ENCODE measurements around the gene DLEC1.

The DLEC1 gene

DNA sequence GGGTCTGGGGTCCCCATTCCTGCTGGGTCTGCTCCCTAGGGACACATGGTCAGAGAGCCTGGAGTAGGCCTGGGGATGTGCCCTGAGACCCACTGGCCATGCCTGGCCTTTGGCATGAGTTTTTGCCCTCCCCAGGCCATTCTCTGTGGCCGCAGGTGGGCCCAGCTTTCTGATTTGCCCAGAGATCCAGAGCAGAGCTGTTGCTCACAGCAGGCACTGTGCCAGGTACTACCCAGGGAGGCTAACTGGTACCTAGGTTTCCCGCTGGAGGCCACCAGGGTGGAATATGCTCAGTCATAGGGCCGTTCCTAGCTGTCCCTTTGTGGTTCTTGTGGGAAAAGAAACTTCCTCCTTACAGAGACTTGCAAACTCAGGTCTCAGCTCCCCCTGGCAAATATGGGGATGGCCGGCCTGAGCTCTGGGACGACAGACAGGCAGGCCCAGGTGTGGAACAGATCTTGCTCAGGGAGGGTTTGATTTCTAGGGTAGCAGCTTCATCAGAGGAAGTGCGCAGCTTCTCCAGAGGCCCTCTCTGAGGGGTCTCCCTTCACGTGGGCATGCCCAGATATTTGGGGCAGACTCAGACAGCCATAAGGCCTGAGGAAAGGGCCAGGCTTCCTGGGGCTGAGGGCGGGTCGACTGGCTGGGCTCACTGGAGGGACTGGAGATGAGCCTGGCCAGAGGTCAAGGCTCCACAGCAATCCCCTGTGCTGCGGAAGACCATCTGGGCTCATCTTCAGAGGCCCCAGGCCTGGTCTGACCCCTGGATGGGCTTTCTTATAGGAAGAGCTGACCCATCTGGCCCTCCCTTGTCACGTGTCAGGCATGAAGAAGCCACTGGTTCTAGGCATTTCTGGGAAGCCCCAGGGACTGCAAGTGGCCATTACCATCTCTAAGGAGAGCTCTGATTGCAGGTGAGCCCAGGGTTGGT, 69.9 kb downstream of the DLEC1 start:
- Histone ChIP-seq H3K4me1 (ENCODE audit: insufficient read depth, insufficient read length) (no peaks in the 10 kb centered on the region), H3K27me3 (ENCODE audit: insufficient read depth, insufficient read length) (no peaks in the 10 kb centered on the region), H3K9ac (ENCODE audit: insufficient read length, low read depth) (no peak overlapping the region), H3K9me3 (ENCODE audit: insufficient read depth, low read length) (peaks cover 12% of the 10 kb centered on the region; the same call in 1 of the 2 replicates), H3K36me3 (ENCODE audit: insufficient read depth, insufficient read length, low read length) (no peaks in the 10 kb centered on the region), H3K4me3 (ENCODE audit: insufficient read length, low read depth) (no peak overlapping the region)
- DNase-seq (ENCODE audit: low read depth, low spot score) = no peak
- TF ChIP-seq ZNF274 (IDR thresholded peaks at IDR 0.05; ENCODE audit: low read depth, low read length) = no peak

DNA sequence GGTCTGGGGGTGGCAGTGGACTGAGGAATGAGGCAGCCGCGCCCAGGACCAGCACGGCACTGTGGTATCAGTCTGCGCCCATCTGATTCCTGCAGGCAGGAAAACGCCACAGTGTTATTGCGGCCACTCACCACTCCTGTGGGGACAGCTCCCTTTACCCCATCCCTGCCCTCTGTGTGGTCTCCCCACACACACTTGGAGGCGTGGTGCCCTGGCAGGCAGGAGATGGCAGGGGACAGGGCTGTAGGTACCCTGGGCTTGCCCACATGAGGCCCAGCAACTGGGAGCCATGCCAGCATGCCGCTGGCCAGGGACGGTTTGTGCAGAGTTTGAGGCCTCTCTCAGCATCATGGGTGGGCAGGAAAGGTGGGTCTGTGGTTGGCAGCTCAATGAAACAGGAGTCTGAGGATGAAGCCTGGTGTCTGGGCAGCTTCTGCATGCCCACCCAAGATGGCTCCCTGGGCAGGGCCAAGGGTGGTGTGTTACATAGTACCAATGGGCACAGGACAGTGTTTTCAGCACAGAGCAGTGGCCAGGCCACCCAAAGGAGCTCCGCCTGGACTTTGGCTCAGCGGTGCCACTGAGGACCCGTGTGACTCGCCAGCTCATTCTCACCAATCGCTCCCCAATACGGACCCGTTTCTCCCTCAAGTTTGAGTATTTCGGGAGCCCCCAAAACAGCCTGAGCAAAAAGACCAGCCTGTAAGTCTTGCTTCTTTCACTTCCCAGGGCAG, 70.7 kb downstream of the DLEC1 start:
- DNase-seq (ENCODE audit: low read depth, low spot score) = no peak
- Histone ChIP-seq H3K4me3 (ENCODE audit: insufficient read length, low read depth) (no peak overlapping the region), H3K27me3 (ENCODE audit: insufficient read depth, insufficient read length) (no peaks in the 10 kb centered on the region), H3K4me1 (ENCODE audit: insufficient read depth, insufficient read length) (no peaks in the 10 kb centered on the region), H3K9me3 (ENCODE audit: insufficient read depth, low read length) (peaks cover 12% of the 10 kb centered on the region; the same call in 1 of the 2 replicates), H3K9ac (ENCODE audit: insufficient read length, low read depth) (no peak overlapping the region), H3K36me3 (ENCODE audit: insufficient read depth, insufficient read length, low read length) (no peaks in the 10 kb centered on the region)
- TF ChIP-seq YY1 (IDR thresholded peaks at IDR 0.05; ENCODE audit: insufficient read depth, insufficient read length) (no peak), ZNF274 (IDR thresholded peaks at IDR 0.05; ENCODE audit: low read depth, low read length) (no peak), SUZ12 (IDR thresholded peaks at IDR 0.05; ENCODE audit: extremely low read depth, insufficient read depth, insufficient read length) (no peak)

DNA sequence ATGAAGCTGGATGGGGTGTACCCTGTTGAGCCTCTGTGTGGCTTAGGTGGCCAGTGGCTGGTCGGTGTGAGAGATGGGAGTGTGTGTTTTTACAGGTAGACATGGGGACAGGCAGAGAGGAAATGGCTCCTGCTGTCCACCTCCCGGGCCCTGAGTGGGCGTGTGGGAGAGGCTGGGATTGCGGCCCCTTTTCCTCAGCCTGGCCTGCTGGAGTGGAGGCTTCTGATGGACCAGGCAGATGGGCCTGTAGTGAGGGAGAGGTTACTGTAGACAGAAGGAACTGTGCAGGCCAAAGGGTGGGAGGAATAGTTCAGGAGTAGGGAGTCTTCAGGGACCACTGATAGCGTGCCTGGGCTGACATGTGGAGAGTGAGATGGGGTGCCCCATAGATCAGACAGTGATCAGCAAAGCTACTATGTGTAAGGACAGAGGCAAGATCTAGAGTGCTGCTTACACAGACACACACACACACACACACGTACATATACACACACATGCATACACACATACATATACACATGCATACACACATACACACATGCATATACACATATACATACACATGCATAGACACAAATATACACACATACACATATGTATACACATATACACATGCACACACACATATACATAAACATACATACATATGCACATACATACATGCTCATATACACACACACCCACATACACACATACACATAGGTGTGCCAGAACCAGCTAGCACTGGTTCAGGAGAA, 71.5 kb downstream of the DLEC1 start:
- H3K4me3 ChIP-seq (ENCODE audit: insufficient read length, low read depth) = no peak overlapping the region
- no peak for DNase-seq (ENCODE audit: low read depth, low spot score)

DNA sequence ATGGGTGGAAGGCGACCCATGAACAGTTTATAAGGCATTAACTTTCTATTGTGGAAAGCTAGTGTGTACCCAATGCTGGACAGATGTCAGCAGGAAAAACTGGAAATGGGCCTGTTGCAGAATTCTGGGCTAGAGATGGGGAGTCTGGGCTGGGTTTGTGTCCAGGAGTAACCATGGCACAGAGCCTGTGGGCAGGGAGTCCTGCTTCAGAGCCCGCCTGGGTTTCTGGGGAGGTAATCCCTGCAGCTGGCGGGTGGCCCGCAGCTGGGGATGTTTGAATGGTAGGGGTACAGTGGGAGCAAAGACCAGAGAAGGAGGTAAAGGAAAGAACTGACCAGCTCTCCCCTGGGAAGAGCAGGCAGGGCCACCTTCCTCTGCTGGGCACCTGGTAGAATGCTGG, 72.2 kb downstream of the DLEC1 start:
- DNase-seq (ENCODE audit: low read depth, low spot score) = no peak
- TF ChIP-seq SUZ12 (IDR thresholded peaks at IDR 0.05; ENCODE audit: extremely low read depth, insufficient read depth, insufficient read length) (no peak), ZNF274 (IDR thresholded peaks at IDR 0.05; ENCODE audit: low read depth, low read length) (no peak), YY1 (IDR thresholded peaks at IDR 0.05; ENCODE audit: insufficient read depth, insufficient read length) (no peak)
- Histone ChIP-seq H3K9ac (ENCODE audit: insufficient read length, low read depth) (no peak overlapping the region), H3K9me3 (ENCODE audit: insufficient read depth, low read length) (0 out of 2 replicates have a peak, but pooled peaks cover under 1% of the 10 kb centered on the region), H3K4me3 (ENCODE audit: insufficient read length, low read depth) (no peak overlapping the region), H3K36me3 (ENCODE audit: insufficient read depth, insufficient read length, low read length) (no peaks in the 10 kb centered on the region), H3K27me3 (ENCODE audit: insufficient read depth, insufficient read length) (no peaks in the 10 kb centered on the region), H3K4me1 (ENCODE audit: insufficient read depth, insufficient read length) (no peaks in the 10 kb centered on the region)

More for the DNA sequence above, 71.5 kb downstream of the DLEC1 start:
- Histone ChIP-seq H3K9ac (ENCODE audit: insufficient read length, low read depth) (no peak overlapping the region), H3K27me3 (ENCODE audit: insufficient read depth, insufficient read length) (no peaks in the 10 kb centered on the region), H3K36me3 (ENCODE audit: insufficient read depth, insufficient read length, low read length) (no peaks in the 10 kb centered on the region), H3K9me3 (ENCODE audit: insufficient read depth, low read length) (peaks cover 6% of the 10 kb centered on the region; the same call in 1 of the 2 replicates), H3K4me1 (ENCODE audit: insufficient read depth, insufficient read length) (no peaks in the 10 kb centered on the region)
- TF ChIP-seq SUZ12 (IDR thresholded peaks at IDR 0.05; ENCODE audit: extremely low read depth, insufficient read depth, insufficient read length) (no peak), YY1 (IDR thresholded peaks at IDR 0.05; ENCODE audit: insufficient read depth, insufficient read length) (no peak), ZNF274 (IDR thresholded peaks at IDR 0.05; ENCODE audit: low read depth, low read length) (no peak)

DNA sequence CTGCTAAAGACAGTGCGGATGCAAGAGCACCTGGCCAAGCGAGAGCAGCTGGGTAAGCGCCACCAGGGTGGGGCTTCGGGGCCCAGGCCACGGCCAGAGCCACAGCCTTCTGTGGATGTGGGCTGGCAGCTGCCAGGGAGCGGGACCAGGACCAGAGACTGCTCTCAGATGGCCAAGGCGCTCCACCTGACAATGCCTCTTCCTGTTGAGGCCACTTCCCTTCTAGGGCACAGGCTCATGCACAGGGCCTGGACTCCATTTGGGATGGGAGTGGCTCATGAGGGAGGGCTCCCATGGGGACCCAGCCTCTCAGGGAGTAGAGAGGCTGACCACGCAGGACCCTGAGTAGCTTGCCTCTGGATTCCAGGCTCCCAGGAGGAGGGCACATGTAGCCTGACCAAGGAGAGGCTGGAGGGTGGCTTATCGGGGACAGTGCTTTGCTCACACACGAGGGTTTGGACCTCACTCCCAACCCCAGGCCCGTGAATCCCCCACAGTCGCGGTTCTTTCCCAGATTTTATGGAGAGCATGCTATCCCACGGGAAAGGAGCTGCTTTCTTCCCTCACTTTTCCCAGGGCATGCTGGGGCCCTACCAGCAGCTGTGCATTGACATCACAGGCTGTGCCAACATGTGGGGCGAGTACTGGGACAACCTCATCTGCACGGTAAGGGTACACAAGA, 72.8 kb downstream of the DLEC1 start:
- H3K4me1 ChIP-seq (ENCODE audit: insufficient read depth, insufficient read length) = no peaks in the 10 kb centered on the region
- no peaks in the 10 kb centered on the region for H3K27me3 ChIP-seq (ENCODE audit: insufficient read depth, insufficient read length)
- DNase-seq (ENCODE audit: low read depth, low spot score) = no peak
- H3K9ac ChIP-seq (ENCODE audit: insufficient read length, low read depth) = no peak overlapping the region
- TF ChIP-seq ZNF274 (IDR thresholded peaks at IDR 0.05; ENCODE audit: low read depth, low read length) (no peak), SUZ12 (IDR thresholded peaks at IDR 0.05; ENCODE audit: extremely low read depth, insufficient read depth, insufficient read length) (no peak), YY1 (IDR thresholded peaks at IDR 0.05; ENCODE audit: insufficient read depth, insufficient read length) (no peak)
- peaks cover 7% of the 10 kb centered on the region; the same call in 1 of the 2 replicates for H3K9me3 ChIP-seq (ENCODE audit: insufficient read depth, low read length)
- no peaks in the 10 kb centered on the region for H3K36me3 ChIP-seq (ENCODE audit: insufficient read depth, insufficient read length, low read length)
- H3K4me3 ChIP-seq (ENCODE audit: insufficient read length, low read depth) = no peak overlapping the region

DNA sequence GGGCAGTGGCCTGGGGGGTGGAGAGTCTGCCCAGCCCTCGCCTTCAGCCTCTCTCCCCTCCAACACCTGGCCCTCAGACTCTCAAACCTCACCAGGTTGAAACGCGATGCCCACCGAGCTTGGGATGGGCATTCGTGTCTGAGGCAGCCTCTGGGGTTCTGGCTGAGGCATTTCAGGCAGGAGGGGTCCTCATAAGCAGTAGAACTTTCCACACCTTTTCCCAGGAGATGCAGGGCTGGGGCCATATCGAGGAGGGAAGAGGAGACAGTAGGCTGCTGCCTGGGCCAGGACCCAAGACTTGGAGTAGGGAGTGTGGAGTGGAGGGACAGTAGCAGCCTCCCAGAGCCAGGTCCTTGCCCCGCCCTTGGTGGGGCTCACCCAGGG, 73.4 kb downstream of the DLEC1 start:
- no peak for TF ChIP-seq SUZ12 (IDR thresholded peaks at IDR 0.05; ENCODE audit: extremely low read depth, insufficient read depth, insufficient read length)
- TF ChIP-seq YY1 (IDR thresholded peaks at IDR 0.05; ENCODE audit: insufficient read depth, insufficient read length) = no peak
- no peak for TF ChIP-seq ZNF274 (IDR thresholded peaks at IDR 0.05; ENCODE audit: low read depth, low read length)
- Histone ChIP-seq H3K4me3 (ENCODE audit: insufficient read length, low read depth) (no peak overlapping the region), H3K4me1 (ENCODE audit: insufficient read depth, insufficient read length) (no peaks in the 10 kb centered on the region), H3K9me3 (ENCODE audit: insufficient read depth, low read length) (peaks cover 8% of the 10 kb centered on the region; the same call in 1 of the 2 replicates), H3K36me3 (ENCODE audit: insufficient read depth, insufficient read length, low read length) (peaks cover 3% of the 10 kb centered on the region), H3K9ac (ENCODE audit: insufficient read length, low read depth) (no peak overlapping the region), H3K27me3 (ENCODE audit: insufficient read depth, insufficient read length) (no peaks in the 10 kb centered on the region)
- no peak for DNase-seq (ENCODE audit: low read depth, low spot score)

Measured in NT2/D1 (cell line).